Measurements from ENCODE around the gene MTMR12. TPM values are rescaled to one million over a fixed set of nuclear protein-coding genes. Genes with fewer than 3 reads are reported as not detected.

The MTMR12 gene
- 10 to 100 TPM; 20.7 to 26.0 (median 22.4) TPM for total RNA-seq (2021; fragmentation: NEBNext Ultra II Directional; extraction: Animal tissue kit (Norgen Biotek cat#: 25700))
- long read RNA-seq, full-length matches to known transcripts = 4 of 5 reads
- long read RNA-seq, partial matches to known transcripts = 0 of 5 reads
- long read RNA-seq, other reads (novel, unspliced or antisense) = 1 of 5 reads

GRCh38 chr5:32312595-32313332 lies at the start of gene MTMR12:
MTMR12 (minus strand) TSS chr5:32312939; CDS start chr5:32312838, 101 bp downstream.
- peak within 1 kb of the TSS; percentile 89 for H3K27ac Mint-ChIP-seq
- TF ChIP-seq CTCF (IDR thresholded peaks at IDR 0.05) = peak; percentile 28; the same call in 1 of the 2 replicates
- peak; percentile 100 for DNase-seq
- peak within 1 kb of the TSS; percentile 94 for H3K4me3 Mint-ChIP-seq
- H3K27me3 Mint-ChIP-seq (ENCODE audit: insufficient read depth) = no peaks in the 10 kb centered on the region; the same call in none of the 2 replicates
- H3K36me3 Mint-ChIP-seq (ENCODE audit: low read depth) = peaks cover 5% of the 10 kb centered on the region
- no peaks in the 10 kb centered on the region for H3K9me3 Mint-ChIP-seq
- H3K4me1 Mint-ChIP-seq (ENCODE audit: low read depth) = peaks cover 29% of the 10 kb centered on the region

GRCh38 chr5:32362527-32362926 lies 49.8 kb upstream of the MTMR12 start:
- Mint-ChIP-seq H3K27ac (no peak overlapping the region), H3K4me3 (no peak overlapping the region), H3K27me3 (ENCODE audit: insufficient read depth) (peaks cover 2% of the 10 kb centered on the region; the same call in 1 of the 2 replicates), H3K4me1 (ENCODE audit: low read depth) (peaks cover 7% of the 10 kb centered on the region; the same call in 1 of the 2 replicates), H3K9me3 (no peaks in the 10 kb centered on the region), H3K36me3 (ENCODE audit: low read depth) (peaks cover 22% of the 10 kb centered on the region)
- DNase-seq = no peak
- no peak for TF ChIP-seq CTCF (IDR thresholded peaks at IDR 0.05)

GRCh38 chr5:32360906-32361305 lies 48.2 kb upstream of the MTMR12 start:
- H3K9me3 Mint-ChIP-seq = no peaks in the 10 kb centered on the region
- peaks cover 7% of the 10 kb centered on the region; the same call in 1 of the 2 replicates for H3K4me1 Mint-ChIP-seq (ENCODE audit: low read depth)
- DNase-seq = no peak
- H3K27me3 Mint-ChIP-seq (ENCODE audit: insufficient read depth) = no peaks in the 10 kb centered on the region; the same call in 1 of the 2 replicates
- TF ChIP-seq CTCF (IDR thresholded peaks at IDR 0.05) = no peak
- peaks cover 21% of the 10 kb centered on the region for H3K36me3 Mint-ChIP-seq (ENCODE audit: low read depth)
- no peak overlapping the region for H3K4me3 Mint-ChIP-seq
- H3K27ac Mint-ChIP-seq = no peak overlapping the region

GRCh38 chr5:32358611-32359010 lies 45.9 kb upstream of the MTMR12 start:
- DNase-seq = no peak
- Mint-ChIP-seq H3K4me1 (ENCODE audit: low read depth) (peaks cover 7% of the 10 kb centered on the region; the same call in 1 of the 2 replicates), H3K36me3 (ENCODE audit: low read depth) (peaks cover 33% of the 10 kb centered on the region), H3K4me3 (no peak overlapping the region), H3K9me3 (no peaks in the 10 kb centered on the region), H3K27me3 (ENCODE audit: insufficient read depth) (no peaks in the 10 kb centered on the region), H3K27ac (no peak overlapping the region)
- no peak for TF ChIP-seq CTCF (IDR thresholded peaks at IDR 0.05)

- H3K9me3 Mint-ChIP-seq = no peaks in the 10 kb centered on the region
- H3K27me3 Mint-ChIP-seq (ENCODE audit: insufficient read depth) = no peaks in the 10 kb centered on the region
- H3K36me3 Mint-ChIP-seq (ENCODE audit: low read depth) = peaks cover 25% of the 10 kb centered on the region
- DNase-seq = no peak
- H3K27ac Mint-ChIP-seq = no peak overlapping the region
- peaks cover 7% of the 10 kb centered on the region; the same call in 1 of the 2 replicates for H3K4me1 Mint-ChIP-seq (ENCODE audit: low read depth)
- no peak for TF ChIP-seq CTCF (IDR thresholded peaks at IDR 0.05)
- H3K4me3 Mint-ChIP-seq = no peak overlapping the region
These were observed 44.9 kb upstream of the MTMR12 start for GRCh38 chr5:32357658-32358057.
